Hepatocyte (in vitro differentiated cells): Measurements from ENCODE around the gene CDC42SE2. TPM values are rescaled to one million over a fixed set of nuclear protein-coding genes. Genes with fewer than 3 reads are reported as not detected.
A peak's percentile ranks its signal among the peaks of the same experiment; 100 is the strongest.

Source experiments
- DNase-seq: peaks from one replicate; pipeline ENCODE4 v3.0.0-alpha.2; 2016; ENCODE audit warnings: low spot score
- H2AFZ ChIP-seq: fragments of 200-600 bp; sonication (generic); 2 replicates; pipeline ENCODE4 v1.6.0; 2016; ENCODE audit warnings: antibody characterized with exemption, mild to moderate bottlenecking
- H3K27ac ChIP-seq: fragments of 200-600 bp; sonication (generic); 2 replicates; pipeline ENCODE4 v1.5.1; 2016; ENCODE audit warnings: mild to moderate bottlenecking
- H3K27me3 ChIP-seq: fragments of 200-600 bp; sonication (generic); 2 replicates; pipeline ENCODE4 v1.6.1; 2016
- H3K36me3 ChIP-seq: fragments of 200-600 bp; sonication (generic); replicated peaks from 2 replicates; pipeline ENCODE4 v1.5.1; 2016; ENCODE audit warnings: low read depth; ENCODE audit not compliant: insufficient read depth
- H3K4me1 ChIP-seq: fragments of 200-600 bp; sonication (generic); 2 replicates; pipeline ENCODE4 v1.5.1; 2016; ENCODE audit warnings: mild to moderate bottlenecking, moderate library complexity; ENCODE audit not compliant: insufficient read depth
- H3K4me2 ChIP-seq: fragments of 200-600 bp; sonication (generic); 2 replicates; pipeline ENCODE4 v1.6.0; 2016
- H3K4me3 ChIP-seq: fragments of 200-600 bp; sonication (generic); 2 replicates; pipeline ENCODE4 v1.5.1; 2016; ENCODE audit warnings: mild to moderate bottlenecking
- H3K79me2 ChIP-seq: fragments of 200-600 bp; sonication (generic); 2 replicates; pipeline ENCODE4 v1.6.0; 2017; ENCODE audit warnings: mild to moderate bottlenecking
- H3K9me2 ChIP-seq: fragments of 200-600 bp; sonication (generic); replicated peaks from 2 replicates; pipeline ENCODE4 v1.6.0; 2017; ENCODE audit warnings: mild to moderate bottlenecking; ENCODE audit not compliant: insufficient read depth
- H3K9me3 ChIP-seq: fragments of 200-600 bp; sonication (generic); 2 replicates; pipeline ENCODE4 v1.5.1; 2016; ENCODE audit warnings: low read depth, mild to moderate bottlenecking
- H4K20me1 ChIP-seq: fragments of 200-600 bp; sonication (generic); 2 replicates; pipeline ENCODE4 v1.6.0; 2016; ENCODE audit warnings: mild to moderate bottlenecking; ENCODE audit not compliant: insufficient read depth, poor library complexity, severe bottlenecking
- EZH2 ChIP-seq: fragments of 200-600 bp; sonication (generic); IDR thresholded peaks from 2 replicates; pipeline ENCODE4 v1.6.1; 2016; ENCODE audit warnings: antibody characterized with exemption, mild to moderate bottlenecking, borderline replicate concordance
- EZH2phosphoT487 ChIP-seq: fragments of 200-600 bp; sonication (generic); IDR thresholded peaks from one replicate; pipeline ENCODE4 v1.6.1; 2018; ENCODE audit warnings: antibody characterized with exemption, mild to moderate bottlenecking, low read depth, moderate library complexity; ENCODE audit not compliant: unreplicated experiment, severe bottlenecking
- WGBS: methylation state at CpG from one replicate; pipeline ENCODE4 v1.1.6; 2016; ENCODE audit warnings: low lambda C conversion rate; ENCODE audit errors: missing lambda C conversion rate; 5-methylcytosine and 5-hydroxymethylcytosine counted together
- polyA plus RNA-seq: library from polyadenylated mRNA; unstranded; fragments of >200 nt; fragmentation: Nextera tagmentation; extraction: Ambion mirVana; gene quantifications from 2 replicates; pipeline ENCODE4 v1.2.1, GENCODE V29; 2016
- total RNA-seq: library from RNA; depleted of rRNA; stranded (reverse); fragments of >200 nt; gene quantifications from 2 replicates; pipeline ENCODE4 v1.2.3, GENCODE V29; 2014
- TF ChIP-seq, protein P1 (sequence below): fragments of 200-600 bp; sonication (generic); IDR thresholded peaks from 2 replicates; pipeline ENCODE4 v1.5.1; 2016; ENCODE audit warnings: antibody characterized with exemption, mild to moderate bottlenecking; ENCODE audit not compliant: poor library complexity

Gene CDC42SE2
- total and polyA plus RNA-seq, 2 experiments from 2014 or later = 27.2 to 51.5 TPM

- H3K4me3 ChIP-seq = no peak overlapping the region
- 96% methylated on average over 6 of the region's 6 CpGs for WGBS
- H3K4me1 ChIP-seq = peaks cover 9% of the 10 kb centered on the region
- no peaks in the 10 kb centered on the region for H3K36me3 ChIP-seq
- no peaks in the 10 kb centered on the region for H4K20me1 ChIP-seq
- H3K27ac ChIP-seq = no peak overlapping the region
- TF ChIP-seq, protein P1, sequence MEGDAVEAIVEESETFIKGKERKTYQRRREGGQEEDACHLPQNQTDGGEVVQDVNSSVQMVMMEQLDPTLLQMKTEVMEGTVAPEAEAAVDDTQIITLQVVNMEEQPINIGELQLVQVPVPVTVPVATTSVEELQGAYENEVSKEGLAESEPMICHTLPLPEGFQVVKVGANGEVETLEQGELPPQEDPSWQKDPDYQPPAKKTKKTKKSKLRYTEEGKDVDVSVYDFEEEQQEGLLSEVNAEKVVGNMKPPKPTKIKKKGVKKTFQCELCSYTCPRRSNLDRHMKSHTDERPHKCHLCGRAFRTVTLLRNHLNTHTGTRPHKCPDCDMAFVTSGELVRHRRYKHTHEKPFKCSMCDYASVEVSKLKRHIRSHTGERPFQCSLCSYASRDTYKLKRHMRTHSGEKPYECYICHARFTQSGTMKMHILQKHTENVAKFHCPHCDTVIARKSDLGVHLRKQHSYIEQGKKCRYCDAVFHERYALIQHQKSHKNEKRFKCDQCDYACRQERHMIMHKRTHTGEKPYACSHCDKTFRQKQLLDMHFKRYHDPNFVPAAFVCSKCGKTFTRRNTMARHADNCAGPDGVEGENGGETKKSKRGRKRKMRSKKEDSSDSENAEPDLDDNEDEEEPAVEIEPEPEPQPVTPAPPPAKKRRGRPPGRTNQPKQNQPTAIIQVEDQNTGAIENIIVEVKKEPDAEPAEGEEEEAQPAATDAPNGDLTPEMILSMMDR = no peak
- TF ChIP-seq EZH2phosphoT487 (no peak), EZH2 (no peak)
- peaks cover 37% of the 10 kb centered on the region for H3K79me2 ChIP-seq
- no peak overlapping the region for H3K4me2 ChIP-seq
- H3K9me2 ChIP-seq = no peaks in the 10 kb centered on the region
- no peak overlapping the region for H2AFZ ChIP-seq
- H3K27me3 ChIP-seq = no peaks in the 10 kb centered on the region
- H3K9me3 ChIP-seq = no peaks in the 10 kb centered on the region
- no peak for DNase-seq
Observed at GRCh38 chr5:131377346-131377745, 113.5 kb downstream of the CDC42SE2 start.

GRCh38 chr5:131377785-131378325, 114.0 kb downstream of the CDC42SE2 start:
- H3K4me1 ChIP-seq = peaks cover 9% of the 10 kb centered on the region
- no peaks in the 10 kb centered on the region for H3K27me3 ChIP-seq
- TF ChIP-seq EZH2 (no peak), EZH2phosphoT487 (no peak)
- TF ChIP-seq, protein P1 = no peak
- H3K79me2 ChIP-seq = peaks cover 36% of the 10 kb centered on the region
- no peaks in the 10 kb centered on the region for H3K9me2 ChIP-seq
- no peak overlapping the region for H3K4me3 ChIP-seq
- no peak for DNase-seq
- H3K9me3 ChIP-seq = no peaks in the 10 kb centered on the region
- 57% methylated on average over 2 of the region's 2 CpGs for WGBS
- no peak overlapping the region for H3K27ac ChIP-seq
- H4K20me1 ChIP-seq = no peaks in the 10 kb centered on the region
- no peaks in the 10 kb centered on the region for H3K36me3 ChIP-seq
- H3K4me2 ChIP-seq = no peak overlapping the region
- no peak overlapping the region for H2AFZ ChIP-seq

DNA sequence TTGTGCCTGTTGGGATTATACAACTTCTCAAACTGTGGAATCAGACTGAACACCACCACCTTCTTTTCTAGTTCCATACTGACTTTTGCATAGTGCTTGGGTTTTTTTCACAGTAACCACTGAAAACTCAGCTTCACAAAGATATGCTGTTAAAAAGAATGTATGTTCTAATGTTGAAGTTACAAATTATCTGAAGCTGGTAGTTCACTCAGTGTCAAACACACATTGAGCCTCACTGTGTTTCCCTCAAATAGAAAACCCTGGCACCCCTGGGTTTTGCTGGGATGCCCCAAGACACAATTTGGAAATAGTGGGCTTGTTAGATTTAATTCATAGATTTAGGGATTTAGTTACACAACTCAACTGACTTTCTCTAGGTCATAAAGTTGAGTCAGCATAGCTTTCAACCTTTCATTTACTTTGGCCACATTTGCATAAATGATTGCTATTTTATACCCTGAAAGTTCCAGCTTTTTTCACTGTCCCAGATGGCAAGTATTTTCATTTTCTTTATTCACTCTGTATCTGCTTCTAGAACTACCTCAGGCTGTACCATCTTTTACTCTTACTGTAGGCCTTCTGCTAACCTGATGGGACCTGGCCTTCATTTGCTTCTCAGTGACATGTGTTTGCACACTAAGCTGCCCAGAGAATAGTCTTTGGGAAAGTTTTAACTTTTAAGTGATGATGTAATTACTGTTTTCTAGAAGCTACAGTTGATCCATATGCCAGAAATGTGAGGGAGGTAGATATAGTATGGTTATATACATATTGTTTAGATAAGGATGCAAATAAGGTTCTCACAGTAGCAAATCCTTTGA, 115.1 kb downstream of the CDC42SE2 start:
- no peaks in the 10 kb centered on the region for H3K27me3 ChIP-seq
- H3K4me1 ChIP-seq = peaks cover 9% of the 10 kb centered on the region
- H3K9me2 ChIP-seq = no peaks in the 10 kb centered on the region
- H3K27ac ChIP-seq = peak overlapping the region; percentile 50
- no peaks in the 10 kb centered on the region for H4K20me1 ChIP-seq
- no peak overlapping the region for H2AFZ ChIP-seq
- no peaks in the 10 kb centered on the region for H3K9me3 ChIP-seq
- peak overlapping the region; percentile 2 for H3K4me2 ChIP-seq
- peaks cover 43% of the 10 kb centered on the region for H3K79me2 ChIP-seq
- H3K4me3 ChIP-seq = no peak overlapping the region
- H3K36me3 ChIP-seq = no peaks in the 10 kb centered on the region
- TF ChIP-seq EZH2phosphoT487 (no peak), EZH2 (no peak)
- TF ChIP-seq, protein P1 = no peak
- no peak for DNase-seq
